Endothelial cell of umbilical vein (primary cell): Measurements from ENCODE around the gene OR1A1.

Experiments
- CTCF ChIP-seq, 2 donors: IDR thresholded peaks; 1 replicate in 1 of 2; 2 replicates in 1 of 2; pipeline ENCODE4 v1.5.1; 2011; ENCODE audit warnings: low read length in 2 of 2, mild to moderate bottlenecking in 2 of 2, moderate library complexity in 2 of 2, control low read depth in 1 of 2, inconsistent platforms in 1 of 2, low read depth in 1 of 2; ENCODE audit not compliant: insufficient read depth in 1 of 2; ENCODE audit errors: extremely low read depth in 1 of 2
- EZH2 ChIP-seq: IDR thresholded peaks from 2 replicates; pipeline ENCODE4 v1.6.1; 2012; ENCODE audit warnings: borderline replicate concordance, low read depth, mild to moderate bottlenecking, moderate library complexity, low read length, inconsistent platforms; ENCODE audit not compliant: severe bottlenecking
- FOS ChIP-seq: IDR thresholded peaks from 2 replicates; pipeline ENCODE4 v1.6.1; 2011; ENCODE audit warnings: mild to moderate bottlenecking, low read length, moderate library complexity, borderline replicate concordance; ENCODE audit not compliant: insufficient read depth
- GATA2 ChIP-seq: IDR thresholded peaks from 2 replicates; pipeline ENCODE4 v1.7.0; 2011; ENCODE audit warnings: low read depth, mild to moderate bottlenecking, moderate library complexity, mixed read lengths, low read length; ENCODE audit not compliant: insufficient read length, insufficient read depth
- JUN ChIP-seq: IDR thresholded peaks from 2 replicates; pipeline ENCODE4 v1.6.1; 2011; ENCODE audit warnings: borderline replicate concordance, low read depth; ENCODE audit not compliant: insufficient read length, insufficient read depth
- MAX ChIP-seq: IDR thresholded peaks from 2 replicates; pipeline ENCODE4 v1.6.1; 2011; ENCODE audit not compliant: insufficient read depth, insufficient read length
- MYC ChIP-seq: IDR thresholded peaks from one replicate; pipeline ENCODE4 v1.6.1; 2011; ENCODE audit warnings: mild to moderate bottlenecking, low read depth, low read length
- POLR2A ChIP-seq: IDR thresholded peaks from 2 replicates; pipeline ENCODE4 v1.6.1; 2012; ENCODE audit warnings: low read depth, mild to moderate bottlenecking, control low read depth, low read length
- POLR2AphosphoS5 ChIP-seq: IDR thresholded peaks from 2 replicates; pipeline ENCODE4 v1.6.1; 2012; ENCODE audit warnings: low read depth, mild to moderate bottlenecking, control low read depth, low read length, moderate library complexity; ENCODE audit not compliant: insufficient read depth

GRCh38 chr17:3197219-3197618 is 10.2 kb upstream of the OR1A1 start, which contains the start of gene OR1A2:
- TF ChIP-seq CTCF (IDR thresholded peaks at IDR 0.05; ENCODE audit: extremely low read depth in 1 of 2, insufficient read depth in 1 of 2, low read depth in 1 of 2, low read length in 2 of 2) (no peak), POLR2A (no peak), EZH2 (no peak), JUN (no peak), MYC (no peak), FOS (no peak), MAX (no peak), POLR2AphosphoS5 (no peak), GATA2 (no peak)
